Ishikawa (cell line): ENCODE measurements around the gene SLC16A7.

Experiments
- CEBPB ChIP-seq: IDR thresholded peaks from 2 replicates; pipeline ENCODE4 v1.6.1; 2012
- CREB1 ChIP-seq: IDR thresholded peaks from 2 replicates; pipeline ENCODE4 v1.6.1; 2012; ENCODE audit warnings: low read depth
- EGR1 ChIP-seq: IDR thresholded peaks from 2 replicates; pipeline ENCODE4 v1.6.1; 2012
- EP300 ChIP-seq: IDR thresholded peaks from 2 replicates; pipeline ENCODE4 v1.6.1; 2012; ENCODE audit warnings: borderline replicate concordance
- FOXM1 ChIP-seq: IDR thresholded peaks from 2 replicates; pipeline ENCODE4 v1.6.1; 2012; ENCODE audit warnings: low read depth, borderline replicate concordance
- MAX ChIP-seq: IDR thresholded peaks from 2 replicates; pipeline ENCODE4 v1.6.1; 2012
- NFIC ChIP-seq: IDR thresholded peaks from 2 replicates; pipeline ENCODE4 v1.6.1; 2012
- RAD21 ChIP-seq: IDR thresholded peaks from 2 replicates; pipeline ENCODE4 v1.6.1; 2012; ENCODE audit warnings: low read depth
- TAF1 ChIP-seq: IDR thresholded peaks from 2 replicates; pipeline ENCODE4 v1.6.1; 2012; ENCODE audit warnings: low read depth, mild to moderate bottlenecking
- TCF12 ChIP-seq: IDR thresholded peaks from 2 replicates; pipeline ENCODE4 v1.6.1; 2012; ENCODE audit warnings: low read depth
- TEAD4 ChIP-seq: IDR thresholded peaks from 2 replicates; pipeline ENCODE4 v1.6.1; 2012
- YY1 ChIP-seq: IDR thresholded peaks from 2 replicates; pipeline ENCODE4 v1.6.1; 2012; ENCODE audit warnings: low read depth
- ZBTB7A ChIP-seq: IDR thresholded peaks from 2 replicates; pipeline ENCODE4 v1.6.1; 2012; ENCODE audit warnings: low read depth
- TF ChIP-seq, protein P1 (sequence below): IDR thresholded peaks from 2 replicates; pipeline ENCODE4 v1.6.1; 2012
- TF ChIP-seq, protein P2 (sequence below): IDR thresholded peaks from 2 replicates; pipeline ENCODE4 v1.6.1; 2012; ENCODE audit warnings: low read depth, mild to moderate bottlenecking

Gene SLC16A7

DNA sequence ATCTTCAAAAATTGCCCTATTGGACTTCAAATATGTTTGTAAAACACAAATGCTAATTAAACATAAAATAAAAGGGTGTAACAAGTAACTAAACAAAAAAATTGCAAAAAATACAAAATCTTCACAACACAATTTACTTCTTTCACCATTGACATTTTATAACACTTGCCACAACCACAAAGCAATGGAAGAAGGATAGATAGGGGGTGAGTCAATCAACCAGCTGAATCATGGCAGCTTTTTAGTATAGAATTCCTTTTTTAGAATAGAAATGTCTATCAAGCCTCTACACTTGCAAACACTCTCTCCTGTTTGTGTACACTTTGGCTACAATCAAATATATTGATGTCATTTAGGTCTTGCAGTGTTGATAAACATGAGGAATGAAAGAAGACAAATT is 232.7 kb downstream of the SLC16A7 start:
- TF ChIP-seq TAF1 (no peak), TCF12 (no peak), CEBPB (no peak), ZBTB7A (no peak), EGR1 (no peak), YY1 (no peak), MAX (no peak), CREB1 (no peak), TEAD4 (no peak), RAD21 (no peak), NFIC (no peak), EP300 (no peak), FOXM1 (no peak)
- TF ChIP-seq, protein P1, sequence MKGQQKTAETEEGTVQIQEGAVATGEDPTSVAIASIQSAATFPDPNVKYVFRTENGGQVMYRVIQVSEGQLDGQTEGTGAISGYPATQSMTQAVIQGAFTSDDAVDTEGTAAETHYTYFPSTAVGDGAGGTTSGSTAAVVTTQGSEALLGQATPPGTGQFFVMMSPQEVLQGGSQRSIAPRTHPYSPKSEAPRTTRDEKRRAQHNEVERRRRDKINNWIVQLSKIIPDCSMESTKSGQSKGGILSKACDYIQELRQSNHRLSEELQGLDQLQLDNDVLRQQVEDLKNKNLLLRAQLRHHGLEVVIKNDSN = no peak
- TF ChIP-seq, protein P2, sequence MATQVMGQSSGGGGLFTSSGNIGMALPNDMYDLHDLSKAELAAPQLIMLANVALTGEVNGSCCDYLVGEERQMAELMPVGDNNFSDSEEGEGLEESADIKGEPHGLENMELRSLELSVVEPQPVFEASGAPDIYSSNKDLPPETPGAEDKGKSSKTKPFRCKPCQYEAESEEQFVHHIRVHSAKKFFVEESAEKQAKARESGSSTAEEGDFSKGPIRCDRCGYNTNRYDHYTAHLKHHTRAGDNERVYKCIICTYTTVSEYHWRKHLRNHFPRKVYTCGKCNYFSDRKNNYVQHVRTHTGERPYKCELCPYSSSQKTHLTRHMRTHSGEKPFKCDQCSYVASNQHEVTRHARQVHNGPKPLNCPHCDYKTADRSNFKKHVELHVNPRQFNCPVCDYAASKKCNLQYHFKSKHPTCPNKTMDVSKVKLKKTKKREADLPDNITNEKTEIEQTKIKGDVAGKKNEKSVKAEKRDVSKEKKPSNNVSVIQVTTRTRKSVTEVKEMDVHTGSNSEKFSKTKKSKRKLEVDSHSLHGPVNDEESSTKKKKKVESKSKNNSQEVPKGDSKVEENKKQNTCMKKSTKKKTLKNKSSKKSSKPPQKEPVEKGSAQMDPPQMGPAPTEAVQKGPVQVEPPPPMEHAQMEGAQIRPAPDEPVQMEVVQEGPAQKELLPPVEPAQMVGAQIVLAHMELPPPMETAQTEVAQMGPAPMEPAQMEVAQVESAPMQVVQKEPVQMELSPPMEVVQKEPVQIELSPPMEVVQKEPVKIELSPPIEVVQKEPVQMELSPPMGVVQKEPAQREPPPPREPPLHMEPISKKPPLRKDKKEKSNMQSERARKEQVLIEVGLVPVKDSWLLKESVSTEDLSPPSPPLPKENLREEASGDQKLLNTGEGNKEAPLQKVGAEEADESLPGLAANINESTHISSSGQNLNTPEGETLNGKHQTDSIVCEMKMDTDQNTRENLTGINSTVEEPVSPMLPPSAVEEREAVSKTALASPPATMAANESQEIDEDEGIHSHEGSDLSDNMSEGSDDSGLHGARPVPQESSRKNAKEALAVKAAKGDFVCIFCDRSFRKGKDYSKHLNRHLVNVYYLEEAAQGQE = no peak

DNA sequence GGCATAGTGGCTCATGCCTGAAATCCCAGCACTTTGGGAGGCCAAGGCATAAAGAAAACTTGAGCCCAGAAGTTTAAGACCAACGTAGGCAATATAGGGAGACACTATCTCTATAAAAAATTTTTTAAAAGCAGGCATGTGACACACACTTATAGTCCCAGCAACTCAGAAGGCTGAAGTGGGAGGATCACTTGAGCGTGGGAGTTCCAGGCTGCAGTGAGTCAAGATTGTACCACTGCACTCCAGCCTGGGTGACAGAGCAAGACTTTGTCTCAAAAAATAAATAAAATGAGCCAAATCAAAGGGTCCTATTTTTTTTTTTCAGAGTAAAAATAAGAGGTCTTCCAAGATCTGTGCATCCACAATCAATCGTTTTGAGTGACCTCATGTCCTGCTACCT is 237.6 kb downstream of the SLC16A7 start:
- no peak for TF ChIP-seq ZBTB7A

- TF ChIP-seq TCF12 (no peak), RAD21 (peak; percentile 43)
Observed at GRCh38 chr12:59834659-59835474, 239.0 kb downstream of the SLC16A7 start.
